Liver (tissue), 3 donors: Measurements from ENCODE around the gene ZNF423.

Experiments
- CTCF ChIP-seq: fragments of 150-350 bp; IDR thresholded peaks from 2 replicates; pipeline ENCODE4 v1.5.1; 2017; ENCODE audit warnings: improper control_type of control experiment, low read depth, low read length; ENCODE audit not compliant: missing input control
- MAX ChIP-seq: IDR thresholded peaks from 2 replicates; pipeline ENCODE4 v1.6.1; 2016; ENCODE audit warnings: antibody characterized with exemption
- NR2F2 ChIP-seq: IDR thresholded peaks from 2 replicates; pipeline ENCODE4 v1.6.1; 2016; ENCODE audit warnings: antibody characterized with exemption
- RAD21 ChIP-seq, 2 donors: IDR thresholded peaks; 2 replicates each; pipeline ENCODE4 v1.6.1; 2016; ENCODE audit warnings: antibody characterized with exemption in 2 of 2, mild to moderate bottlenecking in 2 of 2
- REST ChIP-seq: IDR thresholded peaks from 2 replicates; pipeline ENCODE4 v1.6.1; 2016; ENCODE audit warnings: antibody characterized with exemption, mild to moderate bottlenecking
- TAF1 ChIP-seq: conservative IDR thresholded peaks from 2 replicates; pipeline ENCODE4 v1.6.1; 2016; ENCODE audit warnings: antibody characterized with exemption, mild to moderate bottlenecking
- YY1 ChIP-seq: IDR thresholded peaks from 2 replicates; pipeline ENCODE4 v1.6.1; 2016; ENCODE audit warnings: antibody characterized with exemption, mild to moderate bottlenecking
- donor health status: healthy.
- donor health status: healthy.

GRCh38 chr16:49630783-49631182, 225.1 kb downstream of the ZNF423 start:
- no peak for TF ChIP-seq YY1
- no peak for TF ChIP-seq NR2F2
- no peak for TF ChIP-seq RAD21 (IDR thresholded peaks at IDR 0.05)
- TF ChIP-seq CTCF: no peak
- no peak for TF ChIP-seq TAF1
- no peak for TF ChIP-seq REST
- TF ChIP-seq MAX: no peak
